Measurements from ENCODE around the gene EMCN. TPM values are rescaled to one million over a fixed set of nuclear protein-coding genes. Genes with fewer than 3 reads are reported as not detected.

EMCN gene
- not detected in 2 replicates for total RNA-seq (2021)
- long read RNA-seq, partial matches to known transcripts, result 0 of 1 reads
- long read RNA-seq, other reads (novel, unspliced or antisense), result 1 of 1 reads

- DNase-seq, result no peak
- Histone ChIP-seq H3K27ac (ENCODE audit: insufficient read length, low read depth, low read length) (no peak within 1 kb of the TSS), H3K79me1 (ENCODE audit: insufficient read depth, low read depth, low read length, poor library complexity, severe bottlenecking) (no peaks in the 10 kb centered on the region), H3K27me3 (ENCODE audit: insufficient read depth, low read length) (no peaks in the 10 kb centered on the region; the same call in 1 of the 2 replicates), H2BK12ac (ENCODE audit: insufficient read length, low read depth, low read length) (no peak within 1 kb of the TSS), H2AK5ac (ENCODE audit: insufficient read length, low read length) (no peak within 1 kb of the TSS), H4K91ac (ENCODE audit: insufficient read length, low read depth, low read length) (no peak within 1 kb of the TSS), H3K9me3 (ENCODE audit: control insufficient read depth, low read depth, low read length) (no peaks in the 10 kb centered on the region), H3K23ac (ENCODE audit: insufficient read length, low read depth, low read length) (no peak within 1 kb of the TSS), H3K18ac (ENCODE audit: insufficient read length, low read depth, low read length) (no peak within 1 kb of the TSS), H4K20me1 (ENCODE audit: control insufficient read depth, insufficient read depth, insufficient read length) (no peaks in the 10 kb centered on the region), H2AFZ (ENCODE audit: low read length) (no peak within 1 kb of the TSS), H4K5ac (ENCODE audit: insufficient read length, low read depth, low read length) (no peak within 1 kb of the TSS), H3K23me2 (ENCODE audit: insufficient read length, low read depth, low read length, poor library complexity, severe bottlenecking) (no peaks in the 10 kb centered on the region), H3K4me2 (ENCODE audit: insufficient read depth, insufficient read length, low read length) (no peak within 1 kb of the TSS), H4K8ac (replicated peaks; ENCODE audit: insufficient read length, low read depth, low read length) (no peak within 1 kb of the TSS), H3T11ph (ENCODE audit: low read length) (no peak within 1 kb of the TSS), H2BK120ac (ENCODE audit: low read depth, low read length, poor library complexity, severe bottlenecking) (no peak within 1 kb of the TSS), H3K14ac (ENCODE audit: insufficient read depth, low read length) (no peak within 1 kb of the TSS), H2BK5ac (ENCODE audit: insufficient read length, low read length) (no peak within 1 kb of the TSS), H3K4ac (ENCODE audit: low read depth, low read length) (no peak within 1 kb of the TSS), H2BK15ac (ENCODE audit: low read depth, low read length) (no peak within 1 kb of the TSS), H2BK20ac (ENCODE audit: low read depth, low read length, poor library complexity, severe bottlenecking) (no peak within 1 kb of the TSS), H3K9ac (ENCODE audit: extremely low read depth, insufficient read length, low read length) (no peak within 1 kb of the TSS), H3K4me1 (ENCODE audit: insufficient read depth, low read length) (no peaks in the 10 kb centered on the region), H3K79me2 (ENCODE audit: insufficient read depth, low read length) (no peaks in the 10 kb centered on the region), H3K56ac (ENCODE audit: insufficient read length, low read depth, low read length) (no peak within 1 kb of the TSS)
- Mint-ChIP-seq H3K9me3 (no peaks in the 10 kb centered on the region), H3K27me3 (ENCODE audit: low read depth) (no peaks in the 10 kb centered on the region), H3K4me1 (0 out of 4 replicates have a peak, but pooled peaks cover 0 to 6% of the 10 kb centered on the region in 2 experiments), H3K36me3 (ENCODE audit: insufficient read depth in 1 of 3, low read depth in 3 of 3) (no peaks in the 10 kb centered on the region), H3K27ac (no peak within 1 kb of the TSS), H3K4me3 (no peak within 1 kb of the TSS)
- no peak for TF ChIP-seq CTCF (conservative IDR thresholded peaks at IDR 0.05)
- WGBS (ENCODE audit: extremely low coverage, insufficient read length, low lambda C conversion rate), result no CpG with 5 or more reads among the region's 3 CpGs
Observed at GRCh38 chr4:100517864-100518341, at the start of gene EMCN. Gene EMCN (minus strand): TSS chr4:100518022. CDS start chr4:100517914, 108 bp downstream.

Data from H9 (cell line).